Epithelial cell of esophagus (primary cell): ENCODE measurements around the gene CARMIL1.

Experiments
- DNase-seq: peaks from one replicate; pipeline ENCODE4 v3.0.0; 2010; ENCODE audit warnings: low read depth
- H3K4me3 ChIP-seq: 2 replicates; pipeline ENCODE4 v1.5.1; 2011; ENCODE audit warnings: mild to moderate bottlenecking, low read length, control low read depth
- TF ChIP-seq, protein P1 (sequence below): IDR thresholded peaks from 2 replicates; pipeline ENCODE4 v1.5.1; 2011; ENCODE audit warnings: low read depth, mild to moderate bottlenecking, low read length, control low read depth, inconsistent platforms; ENCODE audit not compliant: insufficient read depth; ENCODE audit errors: missing control alignments

The CARMIL1 gene

DNA sequence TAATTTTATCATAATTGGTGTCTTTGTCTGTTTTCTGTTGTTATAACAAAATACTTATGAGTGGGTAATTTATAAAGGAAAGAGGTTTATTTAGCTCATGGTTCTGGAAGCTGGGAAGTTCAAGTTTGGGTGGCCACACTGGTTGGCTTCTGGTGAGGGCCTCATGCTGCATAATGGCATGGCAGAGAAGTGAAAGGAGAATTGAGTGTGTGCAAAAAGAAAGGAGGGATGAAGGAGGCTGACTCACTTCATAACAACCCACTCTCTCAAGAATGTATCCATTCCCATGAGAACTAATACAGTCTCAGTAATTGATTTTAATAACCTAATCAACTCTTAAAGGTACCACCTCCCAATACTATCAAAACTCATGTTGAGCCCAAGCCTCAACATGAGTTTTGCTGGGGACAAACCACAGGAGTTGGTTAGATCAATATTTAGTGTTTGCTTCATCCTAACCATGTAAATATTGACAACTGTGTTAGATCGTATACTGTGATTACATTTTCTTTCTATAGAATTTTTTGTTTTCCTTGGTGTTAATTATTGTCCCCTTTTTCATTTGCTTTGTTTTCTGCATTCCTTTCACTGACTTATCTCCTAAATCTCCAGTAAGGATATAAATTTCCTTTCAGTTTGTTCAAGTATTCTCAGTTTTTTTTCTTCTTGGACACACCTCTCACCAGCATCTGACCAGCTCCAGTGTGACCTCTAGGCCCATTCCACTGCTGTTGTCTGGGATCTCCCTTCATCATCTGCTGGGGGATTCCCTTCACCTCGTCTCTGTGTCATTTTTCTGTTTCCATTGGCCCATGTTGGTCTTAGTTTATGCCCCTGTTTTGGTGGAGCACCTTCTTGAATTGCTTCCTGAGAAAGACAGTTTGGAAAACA, 318.0 kb downstream of the CARMIL1 start:
- no peak for DNase-seq
- TF ChIP-seq, protein P1, sequence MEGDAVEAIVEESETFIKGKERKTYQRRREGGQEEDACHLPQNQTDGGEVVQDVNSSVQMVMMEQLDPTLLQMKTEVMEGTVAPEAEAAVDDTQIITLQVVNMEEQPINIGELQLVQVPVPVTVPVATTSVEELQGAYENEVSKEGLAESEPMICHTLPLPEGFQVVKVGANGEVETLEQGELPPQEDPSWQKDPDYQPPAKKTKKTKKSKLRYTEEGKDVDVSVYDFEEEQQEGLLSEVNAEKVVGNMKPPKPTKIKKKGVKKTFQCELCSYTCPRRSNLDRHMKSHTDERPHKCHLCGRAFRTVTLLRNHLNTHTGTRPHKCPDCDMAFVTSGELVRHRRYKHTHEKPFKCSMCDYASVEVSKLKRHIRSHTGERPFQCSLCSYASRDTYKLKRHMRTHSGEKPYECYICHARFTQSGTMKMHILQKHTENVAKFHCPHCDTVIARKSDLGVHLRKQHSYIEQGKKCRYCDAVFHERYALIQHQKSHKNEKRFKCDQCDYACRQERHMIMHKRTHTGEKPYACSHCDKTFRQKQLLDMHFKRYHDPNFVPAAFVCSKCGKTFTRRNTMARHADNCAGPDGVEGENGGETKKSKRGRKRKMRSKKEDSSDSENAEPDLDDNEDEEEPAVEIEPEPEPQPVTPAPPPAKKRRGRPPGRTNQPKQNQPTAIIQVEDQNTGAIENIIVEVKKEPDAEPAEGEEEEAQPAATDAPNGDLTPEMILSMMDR, result no peak

DNA sequence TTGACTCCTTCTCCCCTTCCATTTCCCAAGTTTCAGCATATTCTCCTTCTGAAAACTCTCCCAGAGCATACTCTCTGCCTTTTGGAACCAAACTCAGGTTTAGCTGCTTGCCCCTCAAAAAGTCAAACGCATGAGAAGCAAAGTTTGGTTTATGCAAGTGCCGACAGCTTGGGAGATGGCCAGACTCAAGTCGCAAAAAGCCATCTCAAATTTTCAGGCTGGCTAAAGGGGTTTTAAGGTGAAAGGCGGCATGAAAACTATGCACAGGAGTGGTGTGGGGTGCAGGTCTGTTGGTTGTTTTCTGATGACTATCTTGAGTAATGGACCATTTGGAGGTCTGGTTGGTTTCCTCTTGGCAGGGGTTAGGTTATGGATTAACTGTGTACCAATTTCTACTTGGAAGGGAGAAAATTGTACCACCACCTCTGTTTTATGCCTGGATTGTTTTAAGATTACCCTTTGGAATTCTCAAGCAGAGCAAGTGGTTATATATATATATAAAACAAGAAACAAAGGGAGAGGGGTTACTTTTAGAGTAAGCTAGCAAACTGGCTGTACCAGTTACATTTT, 320.4 kb downstream of the CARMIL1 start:
- no peak for DNase-seq
- H3K4me3 ChIP-seq, result no peak overlapping the region
- TF ChIP-seq, protein P1, result no peak

More for the DNA sequence above, 318.0 kb downstream of the CARMIL1 start:
- no peak overlapping the region for H3K4me3 ChIP-seq

DNA sequence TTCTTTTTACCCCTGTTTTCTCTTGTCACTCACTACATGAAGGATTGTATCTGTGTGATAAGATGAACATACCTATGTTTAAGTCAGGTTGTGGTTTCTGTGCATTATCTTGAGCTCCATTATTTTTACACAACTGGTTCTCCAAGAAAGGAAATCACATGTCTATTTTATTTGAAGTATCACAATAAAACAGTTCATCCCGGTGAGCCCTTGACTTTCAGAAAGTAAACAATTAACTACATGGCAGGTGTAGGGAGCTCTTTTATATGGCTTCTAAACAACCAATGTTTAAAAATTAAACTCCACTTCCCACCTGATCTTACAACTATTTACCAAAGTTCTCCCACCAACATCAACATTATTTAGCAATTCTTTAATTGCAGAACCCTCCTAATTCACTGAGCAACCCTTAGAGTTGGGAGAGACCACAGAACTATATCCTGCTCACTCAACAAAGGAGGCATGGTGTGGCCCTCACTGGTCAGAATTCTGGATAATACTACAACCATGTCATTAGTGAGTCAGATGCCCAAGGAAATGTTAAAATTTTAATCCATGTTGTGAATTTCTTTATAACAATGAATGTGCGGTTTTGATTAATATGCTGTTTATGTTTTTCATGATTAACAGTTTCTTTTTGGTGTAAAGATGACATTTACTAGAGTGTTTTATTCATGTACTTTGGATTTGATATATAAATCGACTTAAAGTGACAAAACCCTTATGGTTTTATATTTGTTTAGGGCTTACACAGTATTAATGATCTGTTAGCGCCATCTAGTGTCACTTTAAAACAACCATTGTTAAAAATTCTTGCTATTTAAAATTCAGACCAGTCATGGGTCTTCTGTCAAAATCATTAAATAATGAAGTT, 322.9 kb downstream of the CARMIL1 start:
- peak; percentile 63 for DNase-seq
- H3K4me3 ChIP-seq, result no peak overlapping the region
- TF ChIP-seq, protein P1, result peak; percentile 25

DNA sequence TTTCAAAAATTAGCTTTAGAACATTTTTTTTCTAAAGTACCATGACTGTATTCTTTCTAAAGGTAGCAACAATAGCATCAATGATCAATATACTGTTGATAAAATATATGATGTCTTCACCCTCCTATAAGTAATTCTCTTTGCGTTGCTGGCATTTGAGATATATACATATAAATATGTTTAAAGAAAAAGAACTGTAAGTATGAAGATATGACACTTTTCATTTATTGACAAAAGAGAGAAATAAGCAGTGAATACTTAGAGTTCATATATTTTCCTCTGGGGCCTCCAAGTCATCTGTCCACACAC, 323.5 kb downstream of the CARMIL1 start:
- TF ChIP-seq, protein P1, result no peak
- H3K4me3 ChIP-seq, result no peak overlapping the region
- DNase-seq, result no peak

DNA sequence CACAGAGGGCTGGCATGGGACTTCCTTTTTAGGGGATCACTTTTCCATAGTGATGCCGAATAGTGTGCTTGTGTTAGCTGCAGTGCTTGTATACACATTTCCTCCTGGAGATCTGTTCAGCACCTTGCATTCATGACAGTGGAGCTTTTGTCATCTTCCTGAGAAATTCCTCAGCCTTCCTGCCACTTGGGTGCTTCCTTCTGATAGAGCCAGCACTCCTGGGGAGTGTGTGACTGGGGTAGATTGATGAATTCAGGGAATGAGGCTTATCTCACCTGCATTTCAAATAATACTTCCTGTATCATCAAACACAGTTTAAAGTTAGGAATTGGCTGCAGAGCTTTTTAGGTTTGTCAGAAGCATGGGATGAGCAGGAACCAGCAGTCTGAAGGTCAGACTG, 324.1 kb downstream of the CARMIL1 start:
- DNase-seq, result no peak
- no peak overlapping the region for H3K4me3 ChIP-seq
- TF ChIP-seq, protein P1, result no peak

DNA sequence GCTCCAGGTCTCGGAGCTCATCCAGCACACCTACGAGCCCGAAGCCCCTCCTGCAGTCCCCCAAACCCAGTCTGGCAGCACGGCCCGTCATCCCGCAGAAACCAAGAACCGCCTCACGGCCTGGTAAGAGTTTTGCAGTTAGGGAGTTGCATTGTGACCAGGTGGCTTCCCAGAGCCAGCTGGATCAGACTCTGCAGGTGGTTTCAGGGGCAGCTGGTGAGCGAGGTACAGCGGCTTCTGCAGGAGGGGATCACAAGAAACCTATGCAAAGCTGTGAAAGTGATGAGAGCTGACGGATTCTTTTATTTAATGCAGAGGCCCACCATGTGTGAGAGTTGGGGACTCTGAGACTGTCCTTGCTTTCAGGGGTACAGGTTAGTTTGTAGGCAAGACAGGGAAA, 327.0 kb downstream of the CARMIL1 start:
- TF ChIP-seq, protein P1, result no peak
- no peak for DNase-seq
- H3K4me3 ChIP-seq, result no peak overlapping the region
